Measurements from ENCODE around the gene KCNJ15.

The KCNJ15 gene

DNA sequence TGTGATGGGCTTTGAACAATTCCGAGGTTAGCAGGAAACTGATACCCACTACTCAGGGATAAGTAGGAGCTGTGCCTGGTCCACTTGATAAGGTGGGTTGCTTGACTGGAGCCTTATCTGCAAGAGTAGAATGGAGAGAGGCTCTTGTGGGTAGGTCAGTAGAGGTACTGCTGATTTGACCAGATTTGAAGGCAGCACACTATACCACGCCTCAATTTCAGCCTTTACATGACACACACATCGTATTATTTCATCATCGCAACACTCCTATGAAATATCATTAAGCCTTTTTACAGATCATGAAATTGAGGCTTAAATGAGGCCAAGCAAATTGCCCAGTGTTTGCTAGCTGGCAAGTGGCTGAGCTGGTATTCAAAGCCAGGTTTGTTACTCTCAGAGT is 69.6 kb downstream of the KCNJ15 start:
- no peak for DNase-seq
- Histone ChIP-seq H3K4me1 (no peaks in the 10 kb centered on the region), H3K27me3 (no peaks in the 10 kb centered on the region), H3K36me3 (no peaks in the 10 kb centered on the region), H3K9me3 (no peaks in the 10 kb centered on the region), H3K4me3 (ENCODE audit: low read depth, low read length) (no peak overlapping the region)
- TF ChIP-seq, protein P1, sequence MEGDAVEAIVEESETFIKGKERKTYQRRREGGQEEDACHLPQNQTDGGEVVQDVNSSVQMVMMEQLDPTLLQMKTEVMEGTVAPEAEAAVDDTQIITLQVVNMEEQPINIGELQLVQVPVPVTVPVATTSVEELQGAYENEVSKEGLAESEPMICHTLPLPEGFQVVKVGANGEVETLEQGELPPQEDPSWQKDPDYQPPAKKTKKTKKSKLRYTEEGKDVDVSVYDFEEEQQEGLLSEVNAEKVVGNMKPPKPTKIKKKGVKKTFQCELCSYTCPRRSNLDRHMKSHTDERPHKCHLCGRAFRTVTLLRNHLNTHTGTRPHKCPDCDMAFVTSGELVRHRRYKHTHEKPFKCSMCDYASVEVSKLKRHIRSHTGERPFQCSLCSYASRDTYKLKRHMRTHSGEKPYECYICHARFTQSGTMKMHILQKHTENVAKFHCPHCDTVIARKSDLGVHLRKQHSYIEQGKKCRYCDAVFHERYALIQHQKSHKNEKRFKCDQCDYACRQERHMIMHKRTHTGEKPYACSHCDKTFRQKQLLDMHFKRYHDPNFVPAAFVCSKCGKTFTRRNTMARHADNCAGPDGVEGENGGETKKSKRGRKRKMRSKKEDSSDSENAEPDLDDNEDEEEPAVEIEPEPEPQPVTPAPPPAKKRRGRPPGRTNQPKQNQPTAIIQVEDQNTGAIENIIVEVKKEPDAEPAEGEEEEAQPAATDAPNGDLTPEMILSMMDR (IDR thresholded peaks at IDR 0.05; ENCODE audit: low read depth, low read length) = no peak

DNA sequence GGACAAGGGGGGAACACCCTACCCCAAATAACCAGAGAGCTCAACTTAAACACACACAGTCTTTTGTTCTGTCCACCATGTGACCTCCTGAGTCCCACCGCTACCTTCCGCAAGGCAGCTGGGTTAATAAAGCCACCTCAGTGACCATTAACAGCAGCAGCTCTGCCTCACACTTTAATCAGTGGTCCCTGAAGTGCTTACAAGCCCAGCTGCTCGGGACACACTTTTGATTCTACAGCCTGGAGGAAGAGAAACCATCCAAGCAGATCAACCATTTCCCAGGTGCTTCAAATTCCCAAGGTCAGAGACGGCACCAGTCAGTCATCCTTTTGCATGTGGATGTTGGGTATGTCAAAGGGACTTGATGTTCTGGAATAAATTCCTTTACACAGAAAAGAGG is 70.1 kb downstream of the KCNJ15 start:
- Histone ChIP-seq H3K36me3 (no peaks in the 10 kb centered on the region), H3K4me3 (ENCODE audit: low read depth, low read length) (no peak overlapping the region), H3K4me1 (no peaks in the 10 kb centered on the region), H3K27me3 (no peaks in the 10 kb centered on the region), H3K9me3 (no peaks in the 10 kb centered on the region)
- TF ChIP-seq, protein P1 (IDR thresholded peaks at IDR 0.05; ENCODE audit: low read depth, low read length) = no peak
- no peak for DNase-seq

DNA sequence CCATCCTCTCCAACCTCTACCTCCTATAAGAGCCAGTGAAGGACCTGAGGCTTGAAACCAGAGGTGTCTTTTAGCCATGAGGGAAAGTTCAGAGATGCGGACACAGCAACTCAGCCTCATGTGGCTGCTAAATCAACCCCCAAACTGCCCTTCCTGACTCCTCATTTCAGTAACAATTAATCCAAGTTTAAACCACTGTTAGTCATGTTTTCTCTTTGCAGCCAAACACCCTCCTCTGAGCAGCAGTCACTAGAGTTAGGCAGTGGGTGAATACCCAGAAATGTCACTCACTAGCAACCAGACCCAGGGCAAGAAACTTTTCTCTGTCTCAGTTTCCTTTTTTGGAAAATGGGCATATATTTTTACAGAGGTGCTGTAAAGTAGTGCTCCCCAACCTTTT is 71.2 kb downstream of the KCNJ15 start:
- Histone ChIP-seq H3K4me1 (no peaks in the 10 kb centered on the region), H3K4me3 (ENCODE audit: low read depth, low read length) (no peak overlapping the region), H3K9me3 (no peaks in the 10 kb centered on the region), H3K36me3 (no peaks in the 10 kb centered on the region), H3K27me3 (no peaks in the 10 kb centered on the region)
- TF ChIP-seq, protein P1 (IDR thresholded peaks at IDR 0.05; ENCODE audit: low read depth, low read length) = no peak
- no peak for DNase-seq

DNA sequence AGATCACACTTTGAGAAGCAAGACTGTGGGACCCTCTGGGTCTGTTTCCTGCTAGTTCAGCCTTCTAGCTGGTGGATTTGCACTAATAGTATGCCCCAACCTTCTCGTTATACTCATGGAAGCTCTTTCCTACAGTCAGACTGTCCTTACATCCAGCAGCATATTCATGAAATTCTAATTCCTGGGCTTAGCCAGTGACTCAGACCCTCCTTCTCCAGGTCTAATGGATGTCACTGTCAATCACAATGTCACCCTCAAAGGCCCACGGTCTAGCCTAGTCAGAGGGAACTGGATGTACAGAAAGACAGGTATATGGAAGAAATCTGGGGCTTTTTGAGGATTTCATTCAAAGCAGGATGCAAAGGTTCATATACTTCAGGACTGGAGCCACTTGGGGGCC is 72.4 kb downstream of the KCNJ15 start:
- Histone ChIP-seq H3K27me3 (no peaks in the 10 kb centered on the region), H3K4me3 (ENCODE audit: low read depth, low read length) (no peak overlapping the region), H3K36me3 (no peaks in the 10 kb centered on the region), H3K4me1 (no peaks in the 10 kb centered on the region), H3K9me3 (no peaks in the 10 kb centered on the region)
- TF ChIP-seq, protein P1 (IDR thresholded peaks at IDR 0.05; ENCODE audit: low read depth, low read length) = no peak
- no peak for DNase-seq

DNA sequence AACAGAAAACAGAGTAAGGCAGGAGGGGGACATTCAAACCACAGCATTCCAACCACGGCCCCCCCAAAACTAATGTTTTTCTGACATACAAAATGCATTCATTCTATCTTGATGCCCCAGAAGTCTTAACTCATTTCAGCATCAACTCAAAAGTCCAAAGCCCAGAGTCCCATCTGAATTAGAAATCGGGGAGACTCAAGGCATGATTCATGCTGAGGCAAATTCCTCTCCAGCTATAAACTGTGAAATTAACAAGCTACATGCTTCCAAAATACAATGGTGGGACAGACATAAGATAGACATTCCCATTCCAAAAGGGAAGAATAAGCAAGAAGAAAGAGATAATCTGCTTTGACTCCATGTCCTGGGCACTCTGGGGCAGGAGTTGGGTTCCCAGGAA is 73.9 kb downstream of the KCNJ15 start:
- no peaks in the 10 kb centered on the region for H3K27me3 ChIP-seq
- H3K4me3 ChIP-seq (ENCODE audit: low read depth, low read length) = no peak overlapping the region
- no peaks in the 10 kb centered on the region for H3K36me3 ChIP-seq
- TF ChIP-seq, protein P1 (IDR thresholded peaks at IDR 0.05; ENCODE audit: low read depth, low read length) = no peak
- DNase-seq = no peak
- no peaks in the 10 kb centered on the region for H3K4me1 ChIP-seq
- H3K9me3 ChIP-seq = no peaks in the 10 kb centered on the region

DNA sequence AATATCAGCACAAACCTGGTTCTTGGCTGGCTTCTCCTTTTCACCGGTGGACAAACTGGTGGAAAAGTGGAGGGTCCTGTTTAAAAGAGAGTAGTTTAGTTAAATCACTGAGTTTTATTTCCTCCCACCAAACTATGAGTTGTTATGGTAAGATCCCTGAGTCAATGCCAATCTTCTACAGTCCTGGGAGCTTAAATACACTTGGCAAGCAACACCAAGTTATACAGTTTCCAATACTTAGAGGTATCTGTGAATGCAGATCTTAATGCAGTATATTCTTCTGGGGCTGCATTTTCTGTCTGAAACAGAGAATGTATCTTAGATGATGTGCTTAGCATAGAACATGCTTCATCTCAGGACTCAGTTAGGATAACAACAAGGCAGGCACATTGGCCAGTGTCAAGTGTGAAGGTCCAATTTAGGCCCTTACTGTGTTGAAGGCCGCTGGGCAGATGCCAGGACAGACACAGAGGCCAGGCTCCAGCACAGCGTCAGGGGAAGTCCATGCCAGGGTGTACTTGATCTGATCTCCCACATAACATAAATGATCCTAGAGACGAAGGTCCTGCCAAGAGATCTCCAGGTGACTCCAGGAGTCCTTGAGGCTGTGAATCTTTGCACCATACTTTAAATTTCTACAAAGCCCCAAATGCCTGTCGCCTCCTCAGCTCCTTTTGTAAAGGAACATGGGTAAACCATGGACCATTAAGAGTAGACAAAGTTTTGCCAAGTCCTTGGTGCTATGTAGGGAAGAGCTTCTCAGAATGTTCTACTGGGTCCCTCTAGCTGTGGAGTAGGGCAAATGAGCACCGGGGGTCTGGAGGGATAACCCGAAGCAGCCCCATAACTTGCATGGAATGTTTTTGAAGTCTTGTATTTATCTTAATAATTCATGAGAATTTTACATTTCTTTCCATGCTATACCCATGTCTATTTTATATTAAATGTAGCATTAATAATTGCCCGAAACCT is 76.8 kb downstream of the KCNJ15 start:
- TF ChIP-seq, protein P1 (IDR thresholded peaks at IDR 0.05; ENCODE audit: low read depth, low read length) = no peak
- Histone ChIP-seq H3K27me3 (no peaks in the 10 kb centered on the region), H3K4me1 (no peaks in the 10 kb centered on the region), H3K9me3 (no peaks in the 10 kb centered on the region), H3K4me3 (ENCODE audit: low read depth, low read length) (no peak overlapping the region), H3K36me3 (no peaks in the 10 kb centered on the region)
- no peak for DNase-seq

All from BE2C (cell line).